SK-N-SH treated with all-trans-retinoic acid at 6 μM for 48 hours (cell line): ENCODE data around the gene MOV10L1.

Experiments used
- CSDC2 ChIP-seq: fragments of 250-450 bp; sonication (Bioruptor Pico); IDR thresholded peaks from 2 replicates; pipeline ENCODE4 v1.5.0; 2020; ENCODE audit warnings: mild to moderate bottlenecking, moderate library complexity
- GLIS3 ChIP-seq: fragments of 250-450 bp; sonication (Bioruptor Pico); IDR thresholded peaks from 2 replicates; pipeline ENCODE4 v1.5.0; 2020; ENCODE audit warnings: mild to moderate bottlenecking, moderate library complexity
- PPARA ChIP-seq: fragments of 250-450 bp; sonication (Bioruptor Pico); IDR thresholded peaks from 2 replicates; pipeline ENCODE4 v1.5.0; 2020; ENCODE audit warnings: mild to moderate bottlenecking, borderline replicate concordance
- RARB ChIP-seq: fragments of 250-450 bp; sonication (Bioruptor Pico); IDR thresholded peaks from 2 replicates; pipeline ENCODE4 v1.8.0; 2021; ENCODE audit warnings: mild to moderate bottlenecking, moderate library complexity
- ZFP3 ChIP-seq: fragments of 250-450 bp; sonication (Bioruptor Pico); IDR thresholded peaks from 2 replicates; pipeline ENCODE4 v1.5.0; 2020; ENCODE audit warnings: mild to moderate bottlenecking, moderate library complexity
- ZNF8 ChIP-seq: fragments of 450-650 bp; formaldehyde crosslinking; IDR thresholded peaks from 2 replicates; pipeline ENCODE4 v1.5.0; 2020; ENCODE audit warnings: mild to moderate bottlenecking, moderate library complexity
- TF ChIP-seq, protein P1 (sequence below): fragments of 250-450 bp; sonication (Bioruptor Pico); IDR thresholded peaks from 2 replicates; pipeline ENCODE4 v1.5.0; 2020; ENCODE audit warnings: mild to moderate bottlenecking, moderate library complexity
- TF ChIP-seq, protein P2 (sequence below): fragments of 250-450 bp; sonication (Bioruptor Pico); IDR thresholded peaks from 2 replicates; pipeline ENCODE4 v1.8.0; 2020; ENCODE audit warnings: mild to moderate bottlenecking, moderate library complexity, borderline replicate concordance

DNA sequence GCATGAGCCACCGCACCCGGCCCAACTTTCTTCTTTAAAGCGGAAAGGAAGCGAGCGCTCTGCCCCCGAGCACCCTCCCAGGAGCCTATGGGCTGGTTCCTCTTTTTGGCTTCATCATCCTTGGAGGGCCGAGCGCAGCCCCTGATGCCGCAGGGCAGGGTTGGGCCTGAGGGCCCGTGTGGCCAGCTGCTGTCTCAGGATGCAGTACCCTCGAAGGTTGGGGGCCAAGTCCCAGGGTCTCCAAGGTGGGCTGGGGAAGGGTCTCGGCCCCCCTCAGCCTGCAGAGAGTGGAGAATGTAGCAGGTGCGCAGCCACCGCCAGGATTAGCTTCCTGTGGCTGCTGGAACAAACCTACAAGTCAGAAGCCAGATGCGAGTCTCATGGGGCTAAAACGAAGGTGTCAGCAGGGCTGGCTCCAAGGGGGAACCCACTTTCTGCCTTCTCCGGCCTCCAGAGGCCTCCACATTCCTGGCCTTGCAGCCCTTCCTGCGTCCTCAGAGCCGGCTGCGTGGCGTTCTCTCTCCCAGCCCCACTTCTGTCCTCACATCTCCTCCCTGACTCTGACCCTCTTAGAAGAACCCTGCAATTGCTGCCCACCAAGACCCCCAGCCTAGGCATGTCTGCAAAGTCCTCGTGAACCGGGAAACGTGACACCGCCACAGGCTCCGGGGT lies 83.6 kb downstream of the MOV10L1 start:
- TF ChIP-seq, protein P1, sequence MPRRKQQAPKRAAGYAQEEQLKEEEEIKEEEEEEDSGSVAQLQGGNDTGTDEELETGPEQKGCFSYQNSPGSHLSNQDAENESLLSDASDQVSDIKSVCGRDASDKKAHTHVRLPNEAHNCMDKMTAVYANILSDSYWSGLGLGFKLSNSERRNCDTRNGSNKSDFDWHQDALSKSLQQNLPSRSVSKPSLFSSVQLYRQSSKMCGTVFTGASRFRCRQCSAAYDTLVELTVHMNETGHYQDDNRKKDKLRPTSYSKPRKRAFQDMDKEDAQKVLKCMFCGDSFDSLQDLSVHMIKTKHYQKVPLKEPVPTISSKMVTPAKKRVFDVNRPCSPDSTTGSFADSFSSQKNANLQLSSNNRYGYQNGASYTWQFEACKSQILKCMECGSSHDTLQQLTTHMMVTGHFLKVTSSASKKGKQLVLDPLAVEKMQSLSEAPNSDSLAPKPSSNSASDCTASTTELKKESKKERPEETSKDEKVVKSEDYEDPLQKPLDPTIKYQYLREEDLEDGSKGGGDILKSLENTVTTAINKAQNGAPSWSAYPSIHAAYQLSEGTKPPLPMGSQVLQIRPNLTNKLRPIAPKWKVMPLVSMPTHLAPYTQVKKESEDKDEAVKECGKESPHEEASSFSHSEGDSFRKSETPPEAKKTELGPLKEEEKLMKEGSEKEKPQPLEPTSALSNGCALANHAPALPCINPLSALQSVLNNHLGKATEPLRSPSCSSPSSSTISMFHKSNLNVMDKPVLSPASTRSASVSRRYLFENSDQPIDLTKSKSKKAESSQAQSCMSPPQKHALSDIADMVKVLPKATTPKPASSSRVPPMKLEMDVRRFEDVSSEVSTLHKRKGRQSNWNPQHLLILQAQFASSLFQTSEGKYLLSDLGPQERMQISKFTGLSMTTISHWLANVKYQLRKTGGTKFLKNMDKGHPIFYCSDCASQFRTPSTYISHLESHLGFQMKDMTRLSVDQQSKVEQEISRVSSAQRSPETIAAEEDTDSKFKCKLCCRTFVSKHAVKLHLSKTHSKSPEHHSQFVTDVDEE (CRISPR knock-in tag), result no peak
- TF ChIP-seq PPARA, result no peak
- TF ChIP-seq CSDC2 (CRISPR knock-in tag), result no peak
- TF ChIP-seq RARB (CRISPR knock-in tag), result no peak
- no peak for TF ChIP-seq GLIS3 (CRISPR knock-in tag)
- TF ChIP-seq ZNF8 (CRISPR knock-in tag), result no peak
- TF ChIP-seq, protein P2, sequence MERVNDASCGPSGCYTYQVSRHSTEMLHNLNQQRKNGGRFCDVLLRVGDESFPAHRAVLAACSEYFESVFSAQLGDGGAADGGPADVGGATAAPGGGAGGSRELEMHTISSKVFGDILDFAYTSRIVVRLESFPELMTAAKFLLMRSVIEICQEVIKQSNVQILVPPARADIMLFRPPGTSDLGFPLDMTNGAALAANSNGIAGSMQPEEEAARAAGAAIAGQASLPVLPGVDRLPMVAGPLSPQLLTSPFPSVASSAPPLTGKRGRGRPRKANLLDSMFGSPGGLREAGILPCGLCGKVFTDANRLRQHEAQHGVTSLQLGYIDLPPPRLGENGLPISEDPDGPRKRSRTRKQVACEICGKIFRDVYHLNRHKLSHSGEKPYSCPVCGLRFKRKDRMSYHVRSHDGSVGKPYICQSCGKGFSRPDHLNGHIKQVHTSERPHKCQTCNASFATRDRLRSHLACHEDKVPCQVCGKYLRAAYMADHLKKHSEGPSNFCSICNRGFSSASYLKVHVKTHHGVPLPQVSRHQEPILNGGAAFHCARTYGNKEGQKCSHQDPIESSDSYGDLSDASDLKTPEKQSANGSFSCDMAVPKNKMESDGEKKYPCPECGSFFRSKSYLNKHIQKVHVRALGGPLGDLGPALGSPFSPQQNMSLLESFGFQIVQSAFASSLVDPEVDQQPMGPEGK (CRISPR knock-in tag), result no peak
- TF ChIP-seq ZFP3 (CRISPR knock-in tag), result no peak
